Endothelial cell of umbilical vein (primary cell): ENCODE measurements around the gene SH3BGRL3. TPM values are rescaled to one million over a fixed set of nuclear protein-coding genes. Genes with fewer than 3 reads are reported as not detected.
"Not testable (repeated sequence)": the region's sequence is repeated elsewhere in the genome, so short reads cannot be mapped to it uniquely, and the experiment has no call there.

Source experiments
- BruUV-seq: library from RNA; stranded (reverse); fragments of 400-500 nt; replicated peaks from 2 replicates; lab custom pipeline; 2021; lab: Mats Ljungman, UMichigan
- CTCF ChIA-PET: fragments of 300-600, 350-600 bp; sonication (Branson Sonifier 250); formaldehyde crosslinking; loops from one replicate; lab custom pipeline; 2021; ENCODE audit warnings: antibody characterized with exemption, inconsistent platforms; lab: Charles Lee
- POLR2A ChIA-PET: fragments of 300-600, 350-600 bp; sonication (Branson Sonifier 250); formaldehyde crosslinking; loops from one replicate; lab custom pipeline; 2021; ENCODE audit warnings: antibody characterized with exemption, inconsistent platforms; lab: Charles Lee
- DNase-seq: peaks from one replicate; pipeline ENCODE4 v3.0.0-alpha.2; 2011; ENCODE audit warnings: low read depth, low spot score
- FAIRE-seq: peaks from 2 replicates; lab custom pipeline; 2011; peaks lifted over from hg19 to GRCh38; lab: Jason Lieb, UNC
- H2AFZ ChIP-seq: 2 replicates; pipeline ENCODE4 v1.6.0; 2012; ENCODE audit warnings: low read depth, low read length, control low read depth, inconsistent platforms
- H3K27ac ChIP-seq: 2 replicates; pipeline ENCODE4 v1.5.1; 2011; ENCODE audit warnings: low read depth, mild to moderate bottlenecking, control low read depth, low read length, moderate library complexity; ENCODE audit not compliant: insufficient read depth
- H3K27me3 ChIP-seq, 2 experiments: 2 replicates each; pipeline versions ENCODE4 v1.6.0 to v1.6.1; 2011; ENCODE audit warnings: low read length in 2 of 2, mixed read lengths in 1 of 2; ENCODE audit not compliant: control insufficient read depth in 2 of 2, insufficient read depth in 2 of 2
- H3K36me3 ChIP-seq, 2 experiments: 2 replicates in 1 of 2; 3 replicates in 1 of 2; pipeline ENCODE4 v1.5.1; 2011; ENCODE audit warnings: low read length in 2 of 2, mild to moderate bottlenecking in 1 of 2, moderate library complexity in 1 of 2; ENCODE audit not compliant: control insufficient read depth in 2 of 2, insufficient read depth in 2 of 2; ENCODE audit errors: extremely low read depth in 1 of 2
- H3K4me1 ChIP-seq: 3 replicates; pipeline ENCODE4 v1.5.1; 2011; ENCODE audit warnings: mild to moderate bottlenecking, low read length; ENCODE audit not compliant: control insufficient read depth, insufficient read depth; ENCODE audit errors: extremely low read depth
- H3K4me2 ChIP-seq: 2 replicates; pipeline ENCODE4 v1.6.1; 2011; ENCODE audit warnings: low read length, control low read depth, mixed read lengths; ENCODE audit not compliant: insufficient read depth
- H3K4me3 ChIP-seq, 3 experiments: fragments of 200-600 bp in 1 of 3; sonication (generic), shearing (Covaris generic) in 1 of 3; replicated peaks in 1 of 3; 2 replicates each; pipeline ENCODE4 v1.5.1; 2011 to 2016; ENCODE audit warnings: control low read depth in 3 of 3, low read length in 3 of 3, mild to moderate bottlenecking in 2 of 3, inconsistent platforms in 1 of 3, low read depth in 1 of 3, moderate library complexity in 1 of 3; ENCODE audit not compliant: insufficient read depth in 1 of 3
- H3K79me2 ChIP-seq: 2 replicates; pipeline ENCODE4 v1.6.0; 2012; ENCODE audit warnings: low read length, inconsistent platforms; ENCODE audit not compliant: control insufficient read depth, insufficient read depth
- H3K9ac ChIP-seq: replicated peaks from 2 replicates; pipeline ENCODE3; 2011; ENCODE audit warnings: low read length, control low read depth; ENCODE audit not compliant: insufficient read depth; ENCODE audit errors: extremely low read depth
- H3K9me1 ChIP-seq: replicated peaks from 3 replicates; pipeline ENCODE4 v1.6.0; 2011; ENCODE audit warnings: mild to moderate bottlenecking, low read length; ENCODE audit not compliant: control insufficient read depth, insufficient read depth; ENCODE audit errors: extremely low read depth
- H3K9me3 ChIP-seq: replicated peaks from 2 replicates; pipeline ENCODE4 v1.5.1; 2012; ENCODE audit warnings: low read length, inconsistent platforms; ENCODE audit not compliant: control insufficient read depth, insufficient read depth
- H4K20me1 ChIP-seq: replicated peaks from 2 replicates; pipeline ENCODE3; 2011; ENCODE audit warnings: mild to moderate bottlenecking, low read length; ENCODE audit not compliant: control insufficient read depth, insufficient read depth; ENCODE audit errors: extremely low read depth
- EZH2 ChIP-seq: IDR thresholded peaks from 2 replicates; pipeline ENCODE4 v1.6.1; 2012; ENCODE audit warnings: borderline replicate concordance, low read depth, mild to moderate bottlenecking, moderate library complexity, low read length, inconsistent platforms; ENCODE audit not compliant: severe bottlenecking
- FOS ChIP-seq: IDR thresholded peaks from 2 replicates; pipeline ENCODE4 v1.6.1; 2011; ENCODE audit warnings: mild to moderate bottlenecking, low read length, moderate library complexity, borderline replicate concordance; ENCODE audit not compliant: insufficient read depth
- GATA2 ChIP-seq: IDR thresholded peaks from 2 replicates; pipeline ENCODE4 v1.7.0; 2011; ENCODE audit warnings: low read depth, mild to moderate bottlenecking, moderate library complexity, mixed read lengths, low read length; ENCODE audit not compliant: insufficient read length, insufficient read depth
- JUN ChIP-seq: IDR thresholded peaks from 2 replicates; pipeline ENCODE4 v1.6.1; 2011; ENCODE audit warnings: borderline replicate concordance, low read depth; ENCODE audit not compliant: insufficient read length, insufficient read depth
- MYC ChIP-seq: IDR thresholded peaks from one replicate; pipeline ENCODE4 v1.6.1; 2011; ENCODE audit warnings: mild to moderate bottlenecking, low read depth, low read length
- POLR2A ChIP-seq: IDR thresholded peaks from 2 replicates; pipeline ENCODE4 v1.6.1; 2012; ENCODE audit warnings: low read depth, mild to moderate bottlenecking, control low read depth, low read length
- POLR2AphosphoS5 ChIP-seq: IDR thresholded peaks from 2 replicates; pipeline ENCODE4 v1.6.1; 2012; ENCODE audit warnings: low read depth, mild to moderate bottlenecking, control low read depth, low read length, moderate library complexity; ENCODE audit not compliant: insufficient read depth
- dilution Hi-C: fragments of 300-500 bp; cut with MboI; formaldehyde crosslinking; loops from one replicate; pipeline ENCODE4 v1.15.0; 2019; ENCODE audit warnings: low sequenced_read_pairs; ENCODE audit not compliant: extremely low pct_ligation_motif_present
- intact Hi-C: fragments of 100-400 bp; cut with micrococcal nuclease; formaldehyde crosslinking; loops from one replicate; pipeline ENCODE4 v1.10.0; 2022
- polyA plus RNA-seq, 4 experiments: library from polyadenylated mRNA; depleted of rRNA in 3 of 4; stranded (reverse) in 3 of 4; unstranded in 1 of 4; fragments of >200 nt; gene quantifications; 2 replicates each; pipeline versions ENCODE4 v1.2.1 to v1.2.3, GENCODE V29; 2011 to 2012; ENCODE audit warnings: missing spikeins in 1 of 4
- total RNA-seq: library from RNA; stranded (reverse); gene quantifications from 2 replicates; pipeline ENCODE4 v1.2.3, GENCODE V29; 2021
- TF ChIP-seq, protein P1 (sequence below), 2 donors: IDR thresholded peaks; 1 replicate in 1 of 2; 2 replicates in 1 of 2; pipeline ENCODE4 v1.5.1; 2011; ENCODE audit warnings: low read length in 2 of 2, mild to moderate bottlenecking in 2 of 2, moderate library complexity in 2 of 2, control low read depth in 1 of 2, inconsistent platforms in 1 of 2, low read depth in 1 of 2; ENCODE audit not compliant: insufficient read depth in 1 of 2; ENCODE audit errors: extremely low read depth in 1 of 2
- TF ChIP-seq, protein P2 (sequence below): IDR thresholded peaks from 2 replicates; pipeline ENCODE4 v1.6.1; 2011; ENCODE audit not compliant: insufficient read depth, insufficient read length

The SH3BGRL3 gene
- total and polyA plus RNA-seq, 2 donors (not counting 3 experiments of a cell fraction or from before 2014, with no cell fraction given): 233 to 344 TPM

DNA sequence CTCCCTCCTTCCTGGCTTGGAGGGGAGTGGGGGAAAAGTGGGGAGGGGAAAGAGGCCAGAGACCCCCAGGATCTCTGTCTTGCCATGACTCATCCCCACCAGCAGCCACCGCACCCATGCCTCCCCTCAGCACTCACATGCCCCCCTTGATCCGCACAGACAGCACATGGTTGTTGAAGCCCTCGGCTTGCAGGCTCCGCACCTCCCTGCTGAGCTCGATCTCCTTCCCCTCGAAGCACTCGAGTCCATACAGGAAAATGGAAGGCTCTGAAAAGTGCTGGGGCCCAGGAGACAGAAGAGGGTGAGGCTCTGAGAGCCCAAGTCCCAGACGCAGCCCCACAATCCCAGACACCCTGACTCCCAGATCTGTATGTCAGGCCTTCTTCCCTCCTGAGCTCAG, 48.7 kb downstream of the SH3BGRL3 start:
- no peaks in the 10 kb centered on the region for H3K79me2 ChIP-seq
- intact Hi-C loops: no loop called here
- H3K4me2 ChIP-seq: no peak overlapping the region
- H3K4me3 ChIP-seq: no peak overlapping the region
- H3K9ac ChIP-seq: no peak overlapping the region
- H3K4me1 ChIP-seq: no peaks in the 10 kb centered on the region
- no peak overlapping the region for H2AFZ ChIP-seq
- no peaks in the 10 kb centered on the region for H3K9me3 ChIP-seq
- dilution Hi-C loops: no loop called here
- no peaks in the 10 kb centered on the region for H3K27me3 ChIP-seq
- CTCF ChIA-PET: interaction anchor here (1.0 to 1.7 kb wide), 3 partner anchors 10 to 89 kb away, joined by 3 to 6 read pairs (median 3); no protein-coding TSS in a partner anchor
- POLR2A ChIA-PET: no interaction called here
- H3K27ac ChIP-seq: no peak overlapping the region
- no TSS peak for BruUV-seq
- H3K9me1 ChIP-seq: no peaks in the 10 kb centered on the region
- TF ChIP-seq GATA2 (no peak), JUN (no peak), POLR2AphosphoS5 (no peak), EZH2 (no peak), MYC (no peak), POLR2A (no peak), FOS (no peak)
- TF ChIP-seq, protein P1, sequence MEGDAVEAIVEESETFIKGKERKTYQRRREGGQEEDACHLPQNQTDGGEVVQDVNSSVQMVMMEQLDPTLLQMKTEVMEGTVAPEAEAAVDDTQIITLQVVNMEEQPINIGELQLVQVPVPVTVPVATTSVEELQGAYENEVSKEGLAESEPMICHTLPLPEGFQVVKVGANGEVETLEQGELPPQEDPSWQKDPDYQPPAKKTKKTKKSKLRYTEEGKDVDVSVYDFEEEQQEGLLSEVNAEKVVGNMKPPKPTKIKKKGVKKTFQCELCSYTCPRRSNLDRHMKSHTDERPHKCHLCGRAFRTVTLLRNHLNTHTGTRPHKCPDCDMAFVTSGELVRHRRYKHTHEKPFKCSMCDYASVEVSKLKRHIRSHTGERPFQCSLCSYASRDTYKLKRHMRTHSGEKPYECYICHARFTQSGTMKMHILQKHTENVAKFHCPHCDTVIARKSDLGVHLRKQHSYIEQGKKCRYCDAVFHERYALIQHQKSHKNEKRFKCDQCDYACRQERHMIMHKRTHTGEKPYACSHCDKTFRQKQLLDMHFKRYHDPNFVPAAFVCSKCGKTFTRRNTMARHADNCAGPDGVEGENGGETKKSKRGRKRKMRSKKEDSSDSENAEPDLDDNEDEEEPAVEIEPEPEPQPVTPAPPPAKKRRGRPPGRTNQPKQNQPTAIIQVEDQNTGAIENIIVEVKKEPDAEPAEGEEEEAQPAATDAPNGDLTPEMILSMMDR (IDR thresholded peaks at IDR 0.05; ENCODE audit: extremely low read depth in 1 of 2, insufficient read depth in 1 of 2, low read depth in 1 of 2, low read length in 2 of 2): no peak
- TF ChIP-seq, protein P2, sequence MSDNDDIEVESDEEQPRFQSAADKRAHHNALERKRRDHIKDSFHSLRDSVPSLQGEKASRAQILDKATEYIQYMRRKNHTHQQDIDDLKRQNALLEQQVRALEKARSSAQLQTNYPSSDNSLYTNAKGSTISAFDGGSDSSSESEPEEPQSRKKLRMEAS: no peak
- H4K20me1 ChIP-seq: no peaks in the 10 kb centered on the region
- no peak for FAIRE-seq
- H3K36me3 ChIP-seq: no peaks in the 10 kb centered on the region
- DNase-seq: no peak

DNA sequence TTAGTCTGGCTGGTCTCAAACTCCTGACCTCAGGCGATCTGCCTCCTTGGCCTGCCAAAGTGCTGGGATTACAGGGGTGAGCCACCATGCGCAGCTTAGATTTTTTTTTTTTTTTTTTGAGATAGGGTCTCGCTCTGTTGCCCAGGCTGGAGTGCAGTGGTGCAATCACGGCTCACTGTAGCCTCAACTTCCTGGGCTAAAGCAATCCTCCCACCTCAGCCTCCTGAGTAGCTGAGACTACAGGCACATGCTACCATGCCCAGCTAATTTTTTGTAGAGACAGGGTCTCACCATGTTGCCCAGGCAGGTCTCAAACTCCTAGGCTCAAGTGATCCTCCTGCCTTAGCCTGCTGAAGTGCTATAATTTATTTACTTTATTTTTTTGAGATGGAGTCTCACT, 49.5 kb downstream of the SH3BGRL3 start:
- H3K4me2 ChIP-seq, FAIRE-seq, H3K4me1 ChIP-seq, H3K79me2 ChIP-seq, BruUV-seq, H2AFZ ChIP-seq, intact Hi-C loops, H4K20me1 ChIP-seq, H3K27ac ChIP-seq, H3K9me3 ChIP-seq, H3K9me1 ChIP-seq, H3K27me3 ChIP-seq, DNase-seq, H3K36me3 ChIP-seq, H3K4me3 ChIP-seq, dilution Hi-C loops, POLR2A ChIA-PET, H3K9ac ChIP-seq: not testable (repeated sequence)
- CTCF ChIA-PET: interaction anchor here (0.9 to 1.7 kb wide), 4 partner anchors 8 to 53 kb away, joined by 3 to 4 read pairs (median 3); no protein-coding TSS in a partner anchor
